Stimulated activated CD8-positive, alpha-beta memory T cell treated with anti-CD3 and anti-CD28 coated beads, Interleukin-15, amount 100 ng/mL, for 4 hours (primary cell): ENCODE data around the gene EIF4E1B.

ENCODE experiments used
- DNase-seq, 2 donors: peaks; one replicate each; pipeline ENCODE4 v3.0.0-alpha.2; 2020; ENCODE audit warnings: low read depth in 2 of 2

The EIF4E1B gene

GRCh38 chr5:176647030-176647842 lies 16.8 kb downstream of the EIF4E1B start, which contains the start of gene TSPAN17:
Gene TSPAN17 (plus strand): TSS chr5:176647484. CDS start chr5:176647616, 132 bp downstream.
- peak; percentile 91 for DNase-seq

GRCh38 chr5:176647843-176648473 lies 17.5 kb downstream of the EIF4E1B start:
- no peak for DNase-seq

GRCh38 chr5:176648474-176649194 lies 18.2 kb downstream of the EIF4E1B start:
- DNase-seq: peak in 1 of 2 donors; percentile 23

- DNase-seq: no peak
These were observed 19.9 kb downstream of the EIF4E1B start for GRCh38 chr5:176650354-176650884.

GRCh38 chr5:176651472-176651980 lies 21.1 kb downstream of the EIF4E1B start:
- DNase-seq: no peak

GRCh38 chr5:176652136-176652535 lies 21.7 kb downstream of the EIF4E1B start:
- no peak for DNase-seq

GRCh38 chr5:176653401-176654385 lies 23.2 kb downstream of the EIF4E1B start:
- DNase-seq: peak; percentile 79 to 90

GRCh38 chr5:176654856-176655255 lies 24.4 kb downstream of the EIF4E1B start:
- peak in 1 of 2 donors; percentile 19 for DNase-seq

- DNase-seq: no peak
These were observed 26.1 kb downstream of the EIF4E1B start for GRCh38 chr5:176656467-176656990.

GRCh38 chr5:176658007-176658599 lies 27.6 kb downstream of the EIF4E1B start:
- peak in 1 of 2 donors; percentile 27 for DNase-seq

- no peak for DNase-seq
These were observed 28.5 kb downstream of the EIF4E1B start for GRCh38 chr5:176658817-176659511.

GRCh38 chr5:176659512-176659839 lies 29.0 kb downstream of the EIF4E1B start:
- DNase-seq: no peak

GRCh38 chr5:176659860-176660461 lies 29.5 kb downstream of the EIF4E1B start:
- no peak for DNase-seq

GRCh38 chr5:176660530-176660859 lies 30.0 kb downstream of the EIF4E1B start:
- DNase-seq: no peak

GRCh38 chr5:176660860-176661641 lies 30.6 kb downstream of the EIF4E1B start:
- peak; percentile 51 to 54 for DNase-seq

GRCh38 chr5:176661676-176662075 lies 31.2 kb downstream of the EIF4E1B start:
- no peak for DNase-seq

GRCh38 chr5:176662371-176663333 lies 32.2 kb downstream of the EIF4E1B start:
- DNase-seq: no peak
